Thymus (tissue), 11 donors: ENCODE data around the gene CNRIP1. TPM values are rescaled to one million over a fixed set of nuclear protein-coding genes. Genes with fewer than 3 reads are reported as not detected.

Experiments used
- DNase-seq, 9 donors: peaks; one replicate each; pipeline ENCODE4 v3.0.0-alpha.2; 2013; ENCODE audit warnings: low spot score in 9 of 9, low read depth in 6 of 9, missing footprints in 1 of 9
- H3K27ac ChIP-seq, 2 donors: one replicate each; pipeline ENCODE4 v1.5.1; 2013; ENCODE audit warnings: control low read depth in 1 of 2, low read depth in 1 of 2, low read length in 1 of 2, mild to moderate bottlenecking in 1 of 2, moderate library complexity in 1 of 2
- H3K27me3 ChIP-seq, 2 donors: one replicate each; pipeline ENCODE4 v1.5.1; 2013; ENCODE audit warnings: low read length in 1 of 2; ENCODE audit not compliant: control insufficient read depth in 2 of 2, insufficient read depth in 1 of 2
- H3K36me3 ChIP-seq, 2 donors: one replicate each; pipeline ENCODE4 v1.5.1; 2013; ENCODE audit warnings: low read length in 1 of 2, mild to moderate bottlenecking in 1 of 2, moderate library complexity in 1 of 2; ENCODE audit not compliant: control insufficient read depth in 2 of 2, insufficient read depth in 2 of 2
- H3K4me1 ChIP-seq, 2 donors: one replicate each; pipeline ENCODE4 v1.5.1; 2013; ENCODE audit warnings: low read length in 2 of 2; ENCODE audit not compliant: control insufficient read depth in 2 of 2, insufficient read depth in 2 of 2
- H3K4me3 ChIP-seq, 2 donors: one replicate each; pipeline ENCODE4 v1.5.1; 2013; ENCODE audit warnings: low read length in 2 of 2, control low read depth in 1 of 2, mild to moderate bottlenecking in 1 of 2
- H3K9me3 ChIP-seq, 2 donors: one replicate each; pipeline ENCODE4 v1.5.1; 2013; ENCODE audit warnings: low read length in 1 of 2, mild to moderate bottlenecking in 1 of 2; ENCODE audit not compliant: control insufficient read depth in 2 of 2, insufficient read depth in 1 of 2
- WGBS: extraction: QIAGEN DNeasy Blood & Tissue Kit; methylation state at CpG from one replicate; pipeline ENCODE4 v1.1.7; 2013; 5-methylcytosine and 5-hydroxymethylcytosine counted together
- polyA plus RNA-seq: library from polyadenylated mRNA; stranded (reverse); fragments of 200-250 nt; gene quantifications from one replicate; pipeline ENCODE4 v1.2.3, GENCODE V29; 2013
- total RNA-seq: library from RNA; stranded (reverse); fragments of 120-200 nt; gene quantifications from one replicate; pipeline ENCODE4 v1.2.4, GENCODE V29; 2013
- donor health status: healthy.

Gene CNRIP1
- total and polyA plus RNA-seq, 2 donors = 3.8 to 10.3 TPM

DNA sequence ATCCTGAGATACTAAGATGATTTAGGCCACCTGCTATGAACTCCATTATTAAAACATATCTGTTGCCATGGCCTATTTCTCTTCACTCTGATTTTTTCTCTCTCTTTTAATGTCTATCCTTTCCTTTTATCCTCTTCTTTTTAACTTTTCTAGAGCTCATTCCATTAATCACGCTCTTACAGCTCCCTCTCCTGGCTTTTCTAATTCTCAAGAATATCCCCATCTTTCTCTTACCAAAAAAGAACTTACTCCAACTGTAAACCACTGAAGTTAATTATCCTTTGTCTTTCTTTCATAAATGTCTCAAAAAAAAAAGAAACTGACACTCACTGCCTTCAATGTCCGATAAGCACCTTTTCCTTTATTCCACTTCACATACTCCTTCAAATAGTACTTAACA, 75.3 kb downstream of the CNRIP1 start:
- no peak for DNase-seq
- Histone ChIP-seq H3K27ac (no peak overlapping the region), H3K36me3 (peaks cover 0 to 6% of the 10 kb centered on the region in 2 donors), H3K4me1 (peaks cover 20 to 30% of the 10 kb centered on the region in 2 donors), H3K27me3 (no peaks in the 10 kb centered on the region), H3K4me3 (no peak overlapping the region), H3K9me3 (no peaks in the 10 kb centered on the region)
- 94% methylated on average over 2 of the region's 2 CpGs for WGBS

Other genes with a start within 250 kb of the CNRIP1 start
- gene PNO1, start 162.1 kb downstream of the CNRIP1 start, total RNA-seq = 13.9 TPM
- gene PNO1, start 162.1 kb downstream of the CNRIP1 start, polyA plus RNA-seq = 12.2 TPM
- gene PPP3R1, start 67.4 kb downstream of the CNRIP1 start, total RNA-seq = 14.6 TPM
- 37.3 TPM for gene PPP3R1, start 67.4 kb downstream of the CNRIP1 start, polyA plus RNA-seq
- 41.3 TPM for gene PLEK, start 45.3 kb upstream of the CNRIP1 start, total RNA-seq
- 35.3 TPM for gene PLEK, start 45.3 kb upstream of the CNRIP1 start, polyA plus RNA-seq
- gene FBXO48, start 147.3 kb upstream of the CNRIP1 start, total RNA-seq = 0.66 TPM
- 1.4 TPM for gene FBXO48, start 147.3 kb upstream of the CNRIP1 start, polyA plus RNA-seq
- gene APLF, start 147.6 kb upstream of the CNRIP1 start, total RNA-seq = 7.5 TPM
- gene APLF, start 147.6 kb upstream of the CNRIP1 start, polyA plus RNA-seq = 2.4 TPM